Neural cell (in vitro differentiated cells): ENCODE measurements around the gene IQCK. TPM values are rescaled to one million over a fixed set of nuclear protein-coding genes. Genes with fewer than 3 reads are reported as not detected.

Experiments used
- H2AFZ ChIP-seq: fragments of 200-600, 300-800 bp; sonication (generic), shearing (Covaris generic); 2 replicates; pipeline ENCODE4 v1.6.0; 2014; ENCODE audit warnings: low read depth, mild to moderate bottlenecking, antibody characterized with exemption, low read length, moderate library complexity
- H3F3A ChIP-seq: fragments of 200-600 bp; shearing (Covaris generic); 2 replicates; pipeline ENCODE4 v1.6.1; 2016; ENCODE audit warnings: mild to moderate bottlenecking, moderate library complexity, mixed read lengths, antibody characterized with exemption, low read length; ENCODE audit not compliant: insufficient read depth, poor library complexity, severe bottlenecking
- H3K27ac ChIP-seq: fragments of 200-600, 300-800 bp; sonication (generic), shearing (Covaris generic); 2 replicates; pipeline ENCODE4 v1.5.1; 2014; ENCODE audit warnings: mild to moderate bottlenecking, low read length, moderate library complexity
- H3K27me3 ChIP-seq: fragments of 300-800, 200-600 bp; sonication (generic), shearing (Covaris generic); 2 replicates; pipeline ENCODE4 v1.6.0; 2014; ENCODE audit warnings: mild to moderate bottlenecking, low read depth, low read length, moderate library complexity; ENCODE audit not compliant: insufficient read depth
- H3K36me3 ChIP-seq: fragments of 300-800, 200-600 bp; sonication (generic), shearing (Covaris generic); 2 replicates; pipeline ENCODE4 v1.5.1; 2014; ENCODE audit warnings: mild to moderate bottlenecking, antibody characterized with exemption, low read length, moderate library complexity; ENCODE audit not compliant: insufficient read depth
- H3K4me2 ChIP-seq: fragments of 300-800, 200-600 bp; sonication (generic), shearing (Covaris generic); 2 replicates; pipeline ENCODE4 v1.6.0; 2014; ENCODE audit warnings: mild to moderate bottlenecking, low read length
- H3K4me3 ChIP-seq: fragments of 300-800, 200-600 bp; sonication (generic), shearing (Covaris generic); 2 replicates; pipeline ENCODE4 v1.5.1; 2014; ENCODE audit warnings: mild to moderate bottlenecking, low read length, moderate library complexity
- H3K79me2 ChIP-seq: fragments of 200-600 bp; shearing (Covaris generic); replicated peaks from 2 replicates; pipeline ENCODE4 v1.6.0; 2014; ENCODE audit warnings: mild to moderate bottlenecking, low read length, moderate library complexity; ENCODE audit not compliant: insufficient read depth
- H3K9ac ChIP-seq: fragments of 300-800, 200-600 bp; sonication (generic), shearing (Covaris generic); 2 replicates; pipeline ENCODE4 v1.6.1; 2016; ENCODE audit warnings: mild to moderate bottlenecking, low read length, mixed read lengths
- H3K9me2 ChIP-seq: fragments of 200-600 bp; shearing (Covaris generic); 2 replicates; pipeline ENCODE4 v1.6.1; 2016; ENCODE audit warnings: mild to moderate bottlenecking, low read length, mixed read lengths; ENCODE audit not compliant: insufficient read depth
- H3K9me3 ChIP-seq: fragments of 200-600, 300-800 bp; sonication (generic), shearing (Covaris generic); 2 replicates; pipeline ENCODE4 v1.6.1; 2016; ENCODE audit warnings: mild to moderate bottlenecking, mixed run types, low read length, moderate library complexity, mixed read lengths
- H4K20me1 ChIP-seq: fragments of 200-600 bp; shearing (Covaris generic); 2 replicates; pipeline ENCODE4 v1.6.1; 2016; ENCODE audit warnings: mild to moderate bottlenecking, mixed run types; ENCODE audit not compliant: insufficient read depth
- EP300 ChIP-seq: fragments of 450-650 bp; conservative IDR thresholded peaks from 2 replicates; pipeline ENCODE4 v1.6.1; 2014; ENCODE audit warnings: antibody characterized with exemption, mild to moderate bottlenecking, moderate library complexity; ENCODE audit not compliant: poor library complexity, severe bottlenecking
- EZH2 ChIP-seq: fragments of 200-600, 300-800 bp; shearing (Covaris generic), sonication (generic); IDR thresholded peaks from 2 replicates; pipeline ENCODE4 v1.6.1; 2014; ENCODE audit warnings: antibody characterized with exemption, low read length, borderline replicate concordance, mild to moderate bottlenecking; ENCODE audit not compliant: insufficient read depth, poor library complexity, severe bottlenecking
- MXI1 ChIP-seq: fragments of 450-650 bp; conservative IDR thresholded peaks from 2 replicates; pipeline ENCODE4 v1.6.1; 2014; ENCODE audit warnings: antibody characterized with exemption, mild to moderate bottlenecking; ENCODE audit not compliant: poor library complexity, severe bottlenecking
- POLR2AphosphoS5 ChIP-seq: IDR thresholded peaks from 2 replicates; pipeline ENCODE4 v1.6.1; 2012
- RAD21 ChIP-seq: fragments of 450-650 bp; conservative IDR thresholded peaks from 2 replicates; pipeline ENCODE4 v1.6.1; 2014; ENCODE audit warnings: antibody characterized with exemption, mild to moderate bottlenecking, moderate library complexity
- SMC3 ChIP-seq: fragments of 450-650 bp; conservative IDR thresholded peaks from 2 replicates; pipeline ENCODE4 v1.6.1; 2014; ENCODE audit warnings: antibody characterized with exemption, mild to moderate bottlenecking, moderate library complexity; ENCODE audit not compliant: poor library complexity
- TAF1 ChIP-seq: IDR thresholded peaks from 2 replicates; pipeline ENCODE4 v1.6.1; 2012; ENCODE audit warnings: low read depth
- polyA plus RNA-seq: library from polyadenylated mRNA; depleted of rRNA; stranded (reverse); fragments of >200 nt; gene quantifications from 2 replicates; pipeline ENCODE4 v1.2.3, GENCODE V29; 2014
- TF ChIP-seq, protein P1 (sequence below): IDR thresholded peaks from 2 replicates; pipeline ENCODE4 v1.6.1; 2012; ENCODE audit warnings: borderline replicate concordance
- TF ChIP-seq, protein P2 (sequence below): fragments of 450-650 bp; IDR thresholded peaks from 2 replicates; pipeline ENCODE4 v1.5.1; 2014; ENCODE audit warnings: antibody characterized with exemption, mild to moderate bottlenecking, moderate library complexity; ENCODE audit not compliant: poor library complexity, severe bottlenecking

IQCK gene
- polyA plus RNA-seq, 1 donor from 2014 or later, result 10.2 TPM

DNA sequence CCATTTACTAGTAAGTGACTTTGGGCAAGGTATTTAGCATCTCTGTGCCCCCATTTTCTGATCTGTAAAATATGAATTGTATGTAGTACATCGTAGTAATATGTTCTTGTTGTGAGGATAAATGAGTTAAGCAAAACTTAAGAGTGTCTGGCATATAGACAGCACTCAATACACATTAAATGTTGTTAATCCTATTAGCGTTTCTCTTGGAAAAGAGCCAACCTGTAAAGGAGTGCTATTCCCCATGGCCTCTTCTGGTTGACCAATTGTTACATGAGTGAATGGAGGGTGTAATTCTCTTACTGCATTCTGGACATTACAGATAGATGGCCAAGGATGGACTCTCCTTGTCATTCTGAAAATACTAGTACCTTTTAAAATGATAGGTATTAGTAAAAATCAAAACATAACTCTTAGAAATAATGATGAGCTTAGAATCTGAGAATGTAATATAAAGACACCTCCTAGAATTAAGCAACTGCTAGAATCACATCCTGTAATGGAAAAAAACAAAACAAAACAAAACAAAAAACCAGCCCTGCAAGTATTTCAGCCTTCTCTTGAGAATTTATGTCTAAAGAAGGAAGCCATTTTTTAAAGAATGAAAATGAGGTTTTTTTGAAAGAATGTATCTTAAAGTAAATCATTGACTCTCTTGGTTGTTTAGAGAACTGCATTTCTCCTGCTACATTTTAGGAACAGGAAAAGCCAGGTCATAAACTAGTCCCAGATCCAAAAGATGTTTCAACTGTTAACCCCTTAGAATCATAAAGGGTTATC lies 30.5 kb downstream of the IQCK start:
- H3F3A ChIP-seq, result no peaks in the 10 kb centered on the region
- H4K20me1 ChIP-seq, result no peaks in the 10 kb centered on the region
- H3K27me3 ChIP-seq, result no peaks in the 10 kb centered on the region
- H3K9me3 ChIP-seq, result no peaks in the 10 kb centered on the region
- no peaks in the 10 kb centered on the region for H3K36me3 ChIP-seq
- no peak overlapping the region for H3K27ac ChIP-seq
- H3K9ac ChIP-seq, result no peak overlapping the region
- H3K4me2 ChIP-seq, result no peak overlapping the region
- no peak overlapping the region for H2AFZ ChIP-seq
- TF ChIP-seq TAF1 (no peak), EZH2 (no peak), SMC3 (no peak), POLR2AphosphoS5 (no peak), EP300 (no peak), MXI1 (no peak), RAD21 (no peak)
- TF ChIP-seq, protein P1, sequence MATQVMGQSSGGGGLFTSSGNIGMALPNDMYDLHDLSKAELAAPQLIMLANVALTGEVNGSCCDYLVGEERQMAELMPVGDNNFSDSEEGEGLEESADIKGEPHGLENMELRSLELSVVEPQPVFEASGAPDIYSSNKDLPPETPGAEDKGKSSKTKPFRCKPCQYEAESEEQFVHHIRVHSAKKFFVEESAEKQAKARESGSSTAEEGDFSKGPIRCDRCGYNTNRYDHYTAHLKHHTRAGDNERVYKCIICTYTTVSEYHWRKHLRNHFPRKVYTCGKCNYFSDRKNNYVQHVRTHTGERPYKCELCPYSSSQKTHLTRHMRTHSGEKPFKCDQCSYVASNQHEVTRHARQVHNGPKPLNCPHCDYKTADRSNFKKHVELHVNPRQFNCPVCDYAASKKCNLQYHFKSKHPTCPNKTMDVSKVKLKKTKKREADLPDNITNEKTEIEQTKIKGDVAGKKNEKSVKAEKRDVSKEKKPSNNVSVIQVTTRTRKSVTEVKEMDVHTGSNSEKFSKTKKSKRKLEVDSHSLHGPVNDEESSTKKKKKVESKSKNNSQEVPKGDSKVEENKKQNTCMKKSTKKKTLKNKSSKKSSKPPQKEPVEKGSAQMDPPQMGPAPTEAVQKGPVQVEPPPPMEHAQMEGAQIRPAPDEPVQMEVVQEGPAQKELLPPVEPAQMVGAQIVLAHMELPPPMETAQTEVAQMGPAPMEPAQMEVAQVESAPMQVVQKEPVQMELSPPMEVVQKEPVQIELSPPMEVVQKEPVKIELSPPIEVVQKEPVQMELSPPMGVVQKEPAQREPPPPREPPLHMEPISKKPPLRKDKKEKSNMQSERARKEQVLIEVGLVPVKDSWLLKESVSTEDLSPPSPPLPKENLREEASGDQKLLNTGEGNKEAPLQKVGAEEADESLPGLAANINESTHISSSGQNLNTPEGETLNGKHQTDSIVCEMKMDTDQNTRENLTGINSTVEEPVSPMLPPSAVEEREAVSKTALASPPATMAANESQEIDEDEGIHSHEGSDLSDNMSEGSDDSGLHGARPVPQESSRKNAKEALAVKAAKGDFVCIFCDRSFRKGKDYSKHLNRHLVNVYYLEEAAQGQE, result no peak
- TF ChIP-seq, protein P2, sequence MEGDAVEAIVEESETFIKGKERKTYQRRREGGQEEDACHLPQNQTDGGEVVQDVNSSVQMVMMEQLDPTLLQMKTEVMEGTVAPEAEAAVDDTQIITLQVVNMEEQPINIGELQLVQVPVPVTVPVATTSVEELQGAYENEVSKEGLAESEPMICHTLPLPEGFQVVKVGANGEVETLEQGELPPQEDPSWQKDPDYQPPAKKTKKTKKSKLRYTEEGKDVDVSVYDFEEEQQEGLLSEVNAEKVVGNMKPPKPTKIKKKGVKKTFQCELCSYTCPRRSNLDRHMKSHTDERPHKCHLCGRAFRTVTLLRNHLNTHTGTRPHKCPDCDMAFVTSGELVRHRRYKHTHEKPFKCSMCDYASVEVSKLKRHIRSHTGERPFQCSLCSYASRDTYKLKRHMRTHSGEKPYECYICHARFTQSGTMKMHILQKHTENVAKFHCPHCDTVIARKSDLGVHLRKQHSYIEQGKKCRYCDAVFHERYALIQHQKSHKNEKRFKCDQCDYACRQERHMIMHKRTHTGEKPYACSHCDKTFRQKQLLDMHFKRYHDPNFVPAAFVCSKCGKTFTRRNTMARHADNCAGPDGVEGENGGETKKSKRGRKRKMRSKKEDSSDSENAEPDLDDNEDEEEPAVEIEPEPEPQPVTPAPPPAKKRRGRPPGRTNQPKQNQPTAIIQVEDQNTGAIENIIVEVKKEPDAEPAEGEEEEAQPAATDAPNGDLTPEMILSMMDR, result no peak
- H3K79me2 ChIP-seq, result no peaks in the 10 kb centered on the region
- H3K4me3 ChIP-seq, result no peak overlapping the region
- no peaks in the 10 kb centered on the region for H3K9me2 ChIP-seq

DNA sequence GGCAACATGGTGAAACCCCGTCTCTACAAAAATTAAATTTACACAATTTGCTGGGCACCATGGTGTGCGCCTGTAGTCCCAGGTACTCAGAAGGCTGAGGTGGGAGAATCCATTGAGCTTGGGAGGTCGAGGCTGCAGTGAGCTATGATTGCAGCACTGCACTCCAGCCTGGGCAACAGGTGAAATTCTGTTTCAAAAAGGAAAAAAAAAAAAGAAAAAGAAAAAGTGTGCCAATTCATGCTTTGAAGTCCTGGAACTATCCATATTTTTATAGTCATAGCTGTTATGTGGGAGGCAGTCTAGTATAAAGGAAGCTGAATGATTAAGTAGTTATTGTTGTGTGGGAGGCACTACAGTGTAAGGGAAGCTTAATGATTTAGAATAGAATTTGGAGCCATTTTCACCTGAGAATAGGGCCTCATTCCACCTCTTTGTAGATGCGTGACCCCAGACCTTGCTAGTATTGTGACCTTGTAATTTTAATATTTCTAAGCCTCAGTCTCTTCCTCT lies 31.6 kb downstream of the IQCK start:
- Histone ChIP-seq H4K20me1 (no peaks in the 10 kb centered on the region), H3K27ac (no peak overlapping the region), H3K9me3 (no peaks in the 10 kb centered on the region), H3K4me2 (no peak overlapping the region), H2AFZ (no peak overlapping the region), H3K36me3 (no peaks in the 10 kb centered on the region), H3K4me3 (no peak overlapping the region), H3K27me3 (no peaks in the 10 kb centered on the region), H3K79me2 (no peaks in the 10 kb centered on the region), H3F3A (no peaks in the 10 kb centered on the region), H3K9me2 (no peaks in the 10 kb centered on the region), H3K9ac (no peak overlapping the region)
- TF ChIP-seq EP300 (no peak), POLR2AphosphoS5 (no peak), EZH2 (no peak), SMC3 (no peak)
- TF ChIP-seq, protein P2, result no peak
